ENCODE measurements around the gene LY6G6C. TPM values are rescaled to one million over a fixed set of nuclear protein-coding genes. Genes with fewer than 3 reads are reported as not detected.

LY6G6C gene
- total and polyA plus RNA-seq, 2 donors (not counting 1 experiment from before 2014, with no cell fraction given), result 0.13 TPM; not detected in 1

DNA sequence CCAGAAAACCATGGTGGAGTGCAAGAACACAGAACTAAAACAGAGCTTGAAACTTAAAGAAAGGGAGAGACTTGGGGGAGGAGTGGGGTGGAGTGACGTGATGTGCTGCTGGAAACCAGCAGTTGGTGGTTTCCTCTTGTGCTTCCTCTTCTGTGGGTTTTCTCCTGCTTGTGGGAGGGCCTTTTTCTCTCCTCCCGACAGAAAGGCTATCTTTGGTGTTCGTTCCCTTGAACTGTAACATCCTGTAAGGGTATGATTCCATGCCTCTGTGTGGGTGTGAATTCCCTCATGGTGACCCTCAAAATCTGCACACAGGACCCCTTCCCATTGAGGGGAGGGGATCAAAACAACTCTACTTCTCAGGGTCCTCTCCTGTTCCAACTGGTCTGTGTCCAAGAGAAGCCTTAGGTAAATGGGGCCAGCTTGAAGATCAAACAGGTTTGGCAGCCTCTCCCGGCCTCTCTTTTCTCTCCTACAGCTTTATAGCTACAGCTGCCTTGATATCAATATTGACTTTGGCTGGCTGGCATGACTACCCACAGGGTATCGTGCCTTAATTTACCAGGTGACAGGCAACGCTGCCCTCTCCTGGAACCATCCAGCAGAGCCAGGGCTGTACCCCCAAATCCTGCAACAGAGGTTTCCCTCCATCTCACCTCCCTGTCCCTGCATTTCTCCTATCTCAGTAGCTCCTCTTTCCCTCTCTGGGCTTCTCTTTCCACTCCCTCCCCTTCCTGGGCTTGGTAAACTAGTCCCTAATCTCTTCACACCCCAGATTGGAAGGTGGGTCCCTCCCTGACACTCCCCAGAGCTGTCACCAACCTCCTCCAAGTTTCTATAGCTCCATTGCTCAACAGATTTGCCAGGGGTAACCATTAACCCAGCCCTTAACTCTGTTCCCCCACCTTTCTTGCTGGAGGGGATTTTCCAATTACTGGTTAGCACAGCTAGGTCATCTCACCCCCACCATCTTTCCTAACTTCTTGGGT, 16.7 kb upstream of the LY6G6C start:
- H3K27me3 ChIP-seq (replicated peaks in 1 of 4; ENCODE audit: control extremely low read depth in 1 of 4, control insufficient read depth in 3 of 4, insufficient read depth in 4 of 4, low read length in 3 of 4), result no peaks in the 10 kb centered on the region
- H3K4me3 ChIP-seq (ENCODE audit: control extremely low read depth in 1 of 5, extremely low read depth in 1 of 5, insufficient read depth in 1 of 5, low read depth in 2 of 5, low read length in 4 of 5), result peak overlapping the region; percentile 0 to 87 (median 44)
- peak overlapping the region; percentile 82 for H3K4me2 ChIP-seq (replicated peaks; ENCODE audit: low read depth, low read length, poor library complexity, severe bottlenecking)
- H4K20me1 ChIP-seq (ENCODE audit: control insufficient read depth, insufficient read depth, low read length, poor library complexity, severe bottlenecking), result peaks cover 7% of the 10 kb centered on the region
- peak overlapping the region; percentile 81 to 96 for H3K27ac ChIP-seq (ENCODE audit: low read length in 2 of 2)
- TF ChIP-seq EZH2 (IDR thresholded peaks at IDR 0.05; ENCODE audit: borderline replicate concordance, insufficient read depth, low read depth, low read length, poor library complexity, severe bottlenecking), result no peak
- TF ChIP-seq, protein P1, sequence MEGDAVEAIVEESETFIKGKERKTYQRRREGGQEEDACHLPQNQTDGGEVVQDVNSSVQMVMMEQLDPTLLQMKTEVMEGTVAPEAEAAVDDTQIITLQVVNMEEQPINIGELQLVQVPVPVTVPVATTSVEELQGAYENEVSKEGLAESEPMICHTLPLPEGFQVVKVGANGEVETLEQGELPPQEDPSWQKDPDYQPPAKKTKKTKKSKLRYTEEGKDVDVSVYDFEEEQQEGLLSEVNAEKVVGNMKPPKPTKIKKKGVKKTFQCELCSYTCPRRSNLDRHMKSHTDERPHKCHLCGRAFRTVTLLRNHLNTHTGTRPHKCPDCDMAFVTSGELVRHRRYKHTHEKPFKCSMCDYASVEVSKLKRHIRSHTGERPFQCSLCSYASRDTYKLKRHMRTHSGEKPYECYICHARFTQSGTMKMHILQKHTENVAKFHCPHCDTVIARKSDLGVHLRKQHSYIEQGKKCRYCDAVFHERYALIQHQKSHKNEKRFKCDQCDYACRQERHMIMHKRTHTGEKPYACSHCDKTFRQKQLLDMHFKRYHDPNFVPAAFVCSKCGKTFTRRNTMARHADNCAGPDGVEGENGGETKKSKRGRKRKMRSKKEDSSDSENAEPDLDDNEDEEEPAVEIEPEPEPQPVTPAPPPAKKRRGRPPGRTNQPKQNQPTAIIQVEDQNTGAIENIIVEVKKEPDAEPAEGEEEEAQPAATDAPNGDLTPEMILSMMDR (IDR thresholded peaks at IDR 0.05), result peak; percentile 11
- ChIA-PET CTCF (interaction anchor here (0.6 to 7.8 kb wide), 18 partner anchors 9 to 149 kb away, joined by 3 to 90 read pairs (median 4); partner anchors contain the start of genes ABHD16A, DDAH2, LSM2 and LY6G5C), POLR2A (interaction anchor here (0.6 to 3.1 kb wide), 17 partner anchors 8 to 157 kb away, joined by 3 to 20 read pairs (median 5); partner anchors contain the start of genes ABHD16A, DDAH2, HSPA1A and HSPA1B)
- peaks cover 57% of the 10 kb centered on the region for H3K79me2 ChIP-seq (ENCODE audit: control insufficient read depth, insufficient read depth, low read length)
- H3K36me3 ChIP-seq (replicated peaks in 1 of 2; ENCODE audit: control extremely low read depth in 1 of 2, control insufficient read depth in 1 of 2, extremely low read depth in 1 of 2, insufficient read depth in 2 of 2, low read length in 1 of 2), result peaks cover 6 to 12% of the 10 kb centered on the region in 2 experiments
- H3K4me1 ChIP-seq (ENCODE audit: control insufficient read depth in 2 of 2, insufficient read depth in 2 of 2, low read length in 2 of 2), result peaks cover 53 to 57% of the 10 kb centered on the region in 2 donors
- H3K9me3 ChIP-seq (ENCODE audit: control extremely low read depth in 1 of 3, control insufficient read depth in 2 of 3, insufficient read depth in 1 of 3, low read length in 2 of 3), result no peaks in the 10 kb centered on the region
- Mint-ChIP-seq H3K9me3 (ENCODE audit: insufficient read depth) (no peaks in the 10 kb centered on the region), H3K4me3 (peak overlapping the region; percentile 100), H3K4me1 (peaks cover 75% of the 10 kb centered on the region), H3K27me3 (no peaks in the 10 kb centered on the region), H3K27ac (peak overlapping the region; percentile 91)
- ATAC-seq (ENCODE audit: low read depth) (peak; percentile 25), DNase-seq (peak; percentile 90)
- intact Hi-C loops (cut with micrococcal nuclease), result loop anchor here (1.0 to 10.0 kb wide), 11 partner anchors 8 to 457 kb away; partner anchors contain the start of genes ABHD16A, CSNK2B, DDX39B and DXO
- H2AFZ ChIP-seq (ENCODE audit: insufficient read depth, low read depth, low read length, poor library complexity, severe bottlenecking), result peak overlapping the region; percentile 42
- peak overlapping the region; percentile 91 for H3K9ac ChIP-seq (ENCODE audit: low read length)
- WGBS (ENCODE audit: insufficient coverage), result 5% methylated on average over 4 of the region's 6 CpGs
